Stimulated activated CD8-positive, alpha-beta memory T cell treated with anti-CD3 and anti-CD28 coated beads, Interleukin-4, amount 100 ng/mL, for 4 hours (primary cell): Measurements from ENCODE around the gene ZNF57.
A peak's percentile ranks its signal among the peaks of the same experiment; 100 is the strongest.
"Not testable (repeated sequence)": the region's sequence is repeated elsewhere in the genome, so short reads cannot be mapped to it uniquely, and the experiment has no call there.

ENCODE experiments used
- DNase-seq, 2 donors: peaks; one replicate each; pipeline ENCODE4 v3.0.0-alpha.2; 2020; ENCODE audit warnings: low read depth in 2 of 2, low spot score in 1 of 2

ZNF57 gene

GRCh38 chr19:2900296-2901252 lies at the start of gene ZNF57:
Gene ZNF57, plus strand, starts transcription at chr19:2900928. Its CDS starts 118 bp downstream, at chr19:2901046.
- peak; percentile 93 to 99 for DNase-seq

GRCh38 chr19:2852598-2852997 lies 48.1 kb upstream of the ZNF57 start:
- no peak for DNase-seq

DNA sequence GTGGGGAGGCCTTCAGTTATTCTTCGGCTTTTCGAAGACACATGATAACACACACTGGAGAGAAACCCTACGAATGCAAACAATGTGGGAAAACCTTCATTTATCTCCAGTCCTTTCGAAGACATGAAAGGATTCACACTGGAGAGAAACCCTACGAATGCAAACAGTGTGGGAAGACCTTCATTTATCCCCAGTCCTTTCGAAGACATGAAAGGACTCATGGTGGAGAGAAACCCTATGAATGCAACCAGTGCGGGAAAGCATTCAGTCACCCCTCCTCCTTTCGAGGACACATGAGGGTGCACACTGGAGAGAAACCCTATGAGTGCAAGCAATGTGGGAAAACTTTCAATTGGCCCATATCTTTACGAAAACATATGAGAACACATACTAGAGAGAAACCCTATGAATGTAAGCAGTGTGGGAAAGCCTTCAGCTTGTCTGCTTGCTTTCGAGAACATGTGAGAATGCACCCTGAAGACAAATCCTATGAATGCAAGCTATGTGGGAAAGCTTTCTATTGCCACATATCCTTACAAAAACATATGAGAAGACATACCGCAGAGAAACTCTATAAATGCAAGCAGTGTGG lies 47.6 kb upstream of the ZNF57 start:
- no peak for DNase-seq

DNA sequence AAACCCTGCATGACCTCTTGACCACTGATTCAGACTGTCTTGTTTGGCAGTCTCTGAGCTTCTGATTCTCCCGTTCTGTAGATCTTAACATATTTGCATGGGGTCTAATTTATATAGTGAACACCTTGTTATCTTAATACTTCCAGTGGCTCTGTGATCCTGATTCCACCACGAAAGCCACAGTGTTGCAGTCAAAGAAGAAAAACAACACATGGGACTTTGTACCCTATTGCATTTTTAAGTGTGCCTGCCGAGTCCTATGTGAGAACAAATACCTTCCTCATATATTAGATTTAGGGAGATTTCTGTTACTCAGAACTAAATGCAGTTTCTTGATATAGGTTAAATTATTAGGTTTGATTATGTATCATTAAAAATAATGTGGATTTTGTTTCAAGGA lies 45.9 kb upstream of the ZNF57 start:
- DNase-seq, result no peak

DNA sequence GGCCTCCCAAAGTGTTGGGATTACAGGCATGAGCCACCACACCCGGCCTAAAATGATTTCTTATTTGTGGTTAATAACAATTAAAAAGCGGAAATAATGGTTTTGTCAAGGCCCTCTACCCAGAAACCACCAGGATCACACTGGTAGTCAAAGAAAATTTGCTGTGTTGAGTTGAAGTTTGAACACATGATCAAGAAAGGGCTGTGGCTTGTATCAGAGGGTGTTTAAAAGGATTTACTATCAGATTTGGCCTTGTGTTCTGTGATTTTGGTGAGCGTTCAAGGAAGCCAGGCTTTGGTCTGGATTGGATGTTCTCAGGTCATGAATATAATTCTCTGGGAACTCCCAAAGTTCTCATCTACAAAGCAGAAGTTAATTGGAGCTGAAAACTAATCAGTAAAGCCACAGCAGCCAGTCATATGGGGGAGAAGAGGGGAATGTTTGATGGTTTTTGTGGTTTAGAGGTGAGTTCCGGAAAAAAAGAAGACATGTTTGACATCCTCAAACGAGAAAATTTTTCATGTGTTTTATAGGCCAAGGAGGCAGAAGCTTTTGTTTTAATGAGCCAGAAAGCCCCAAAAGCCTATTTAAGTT lies 44.2 kb upstream of the ZNF57 start:
- no peak for DNase-seq

- DNase-seq, result no peak
Observed at GRCh38 chr19:2858864-2859263, 41.9 kb upstream of the ZNF57 start.

- DNase-seq, result no peak
Observed at GRCh38 chr19:2863816-2864215, 36.9 kb upstream of the ZNF57 start.

- DNase-seq, result no peak
Observed at GRCh38 chr19:2865334-2866100, 35.2 kb upstream of the ZNF57 start.

GRCh38 chr19:2866495-2867024 lies 34.2 kb upstream of the ZNF57 start:
- DNase-seq, result no peak

GRCh38 chr19:2867025-2867991 lies 33.4 kb upstream of the ZNF57 start, which contains the start of gene ZNF556:
Gene ZNF556, plus strand, starts transcription at chr19:2867335. Its CDS starts 87 bp downstream, at chr19:2867422.
- DNase-seq, result no peak

- DNase-seq, result no peak
Observed at GRCh38 chr19:2869618-2870017, 31.1 kb upstream of the ZNF57 start.

GRCh38 chr19:2872175-2872574 lies 28.6 kb upstream of the ZNF57 start:
- DNase-seq, result not testable (repeated sequence)

GRCh38 chr19:2877398-2878331 lies 23.1 kb upstream of the ZNF57 start:
- no peak for DNase-seq

DNA sequence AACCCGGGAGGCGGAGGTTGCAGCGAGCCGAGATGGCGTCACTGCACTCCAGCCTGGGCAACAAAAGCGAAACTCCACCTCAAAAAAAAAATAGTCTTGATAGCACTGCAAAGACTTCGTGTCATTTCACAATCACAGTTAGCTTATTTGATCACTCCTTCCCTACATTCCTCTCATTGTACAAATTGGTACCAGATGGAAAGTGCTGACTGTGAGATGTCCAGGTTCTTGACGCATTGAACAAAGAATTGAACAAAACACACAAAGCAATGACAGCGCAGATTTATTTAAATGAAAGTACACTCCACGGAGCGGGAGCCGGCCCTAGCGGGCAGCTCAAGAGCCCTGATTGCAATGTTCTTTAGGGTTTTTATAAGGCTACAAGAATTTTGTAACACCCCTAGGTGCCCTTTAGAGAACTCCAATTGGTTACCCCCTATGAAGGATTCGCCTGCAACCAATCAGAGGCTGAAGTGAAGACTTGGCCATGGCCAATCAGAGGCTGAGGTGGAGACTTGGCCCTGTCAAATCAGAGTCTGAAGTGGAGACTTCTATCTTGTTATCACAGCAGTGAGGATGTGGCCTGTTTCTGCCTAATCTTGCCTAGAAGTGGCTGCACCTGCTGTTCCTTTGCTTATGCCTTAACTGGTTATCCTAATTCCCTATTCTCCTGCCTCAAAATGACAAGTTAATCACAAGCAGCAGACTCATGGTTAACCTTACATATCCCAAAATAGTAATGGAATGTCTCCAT lies 16.9 kb upstream of the ZNF57 start:
- no peak for DNase-seq

DNA sequence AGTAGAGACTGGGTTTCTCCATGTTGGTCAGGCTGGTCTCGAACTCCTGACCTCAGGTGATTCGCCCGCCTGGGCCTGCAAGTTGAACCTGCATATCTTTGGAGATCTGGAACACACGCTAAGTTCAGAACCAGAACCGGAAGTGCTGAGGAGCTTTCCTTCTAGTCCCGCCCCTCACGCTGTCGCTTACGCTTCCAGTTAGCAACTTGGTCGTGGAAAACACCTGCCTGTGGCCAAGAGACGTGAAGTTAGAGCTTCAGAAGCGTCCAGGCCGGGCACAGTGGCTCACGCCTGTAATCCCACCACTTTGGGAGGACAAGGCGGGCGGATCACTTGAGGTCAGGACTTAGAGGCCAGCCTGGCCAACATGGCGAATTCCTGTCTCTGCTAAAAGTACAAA lies 15.0 kb upstream of the ZNF57 start:
- no peak for DNase-seq

DNA sequence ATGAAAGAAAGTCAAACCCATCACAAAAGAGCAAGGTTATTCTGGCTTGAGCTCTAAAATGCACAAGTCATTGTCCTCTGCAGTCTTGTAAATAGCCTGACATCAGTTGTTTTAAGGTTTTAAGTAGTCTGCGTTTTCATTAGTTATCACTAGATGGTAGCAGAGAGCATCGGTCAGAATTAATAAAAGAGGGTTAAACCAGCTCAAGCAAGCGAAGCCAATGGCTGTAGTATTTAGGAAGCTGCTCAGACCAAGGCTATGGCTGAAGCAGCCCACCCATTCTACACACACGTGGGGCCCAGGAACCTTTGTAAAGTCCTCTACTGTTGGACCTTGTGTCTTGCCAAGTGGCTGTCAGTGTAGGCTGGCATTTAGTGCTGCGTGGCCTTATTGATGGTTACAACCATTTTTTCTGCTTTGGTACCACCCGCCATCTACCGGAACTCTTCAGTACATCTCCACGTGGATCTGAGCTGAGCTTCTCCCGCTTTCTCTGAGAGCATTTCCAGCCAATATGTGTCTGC lies 13.3 kb upstream of the ZNF57 start:
- no peak for DNase-seq

GRCh38 chr19:2888731-2889224 lies 11.9 kb upstream of the ZNF57 start:
- peak in 1 of 2 donors; percentile 6 for DNase-seq

- not testable (repeated sequence) for DNase-seq
Observed at GRCh38 chr19:2890531-2890930, 10.2 kb upstream of the ZNF57 start.
